Panc1 (cell line): ENCODE measurements around the gene CSNK1G1. TPM values are rescaled to one million over a fixed set of nuclear protein-coding genes. Genes with fewer than 3 reads are reported as not detected.

ENCODE experiments used
- ATAC-seq: fragments of 200-7000 bp; cut with Tn5 transposase; 2 replicates; pipeline ENCODE4 v1.9.1; 2020; ENCODE audit warnings: mild to moderate bottlenecking, moderate library complexity
- BruUV-seq: library from RNA; stranded (reverse); fragments of 400-500 nt; replicated peaks from 2 replicates; lab custom pipeline; 2021; lab: Mats Ljungman, UMichigan
- CTCF ChIA-PET: fragments of 300-600 bp; sonication (Branson Sonifier 250); formaldehyde crosslinking; loops from one replicate; lab custom pipeline; 2022; ENCODE audit warnings: antibody characterized with exemption; lab: Charles Lee
- POLR2A ChIA-PET: fragments of 300-600 bp; sonication (Branson Sonifier 250); formaldehyde crosslinking; loops from one replicate; lab custom pipeline; 2022; ENCODE audit warnings: antibody characterized with exemption; lab: Charles Lee
- DNase-seq: peaks from one replicate; pipeline ENCODE4 v3.0.0-alpha.2; 2010; ENCODE audit warnings: low read depth, low spot score
- H3K27ac ChIP-seq: 2 replicates; pipeline ENCODE4 v1.5.1; 2011; ENCODE audit warnings: mild to moderate bottlenecking, low read length, inconsistent platforms
- H3K27me3 ChIP-seq: fragments of 200-500 bp; sonication (Bioruptor generic); 2 replicates; pipeline ENCODE4 v1.6.0; 2014; ENCODE audit warnings: low read length, inconsistent platforms; ENCODE audit not compliant: control insufficient read depth, insufficient read depth
- H3K36me3 ChIP-seq: fragments of 200-500 bp; sonication (Bioruptor generic); 2 replicates; pipeline ENCODE4 v1.5.1; 2014; ENCODE audit warnings: inconsistent platforms, mild to moderate bottlenecking, low read length, moderate library complexity; ENCODE audit not compliant: control insufficient read depth, insufficient read depth
- H3K4me1 ChIP-seq: 2 replicates; pipeline ENCODE4 v1.5.1; 2011; ENCODE audit warnings: inconsistent platforms, mild to moderate bottlenecking, low read length, moderate library complexity; ENCODE audit not compliant: control insufficient read depth, insufficient read depth
- H3K4me3 ChIP-seq, 2 experiments: 2 replicates each; pipeline ENCODE4 v1.5.1; 2011 to 2012; ENCODE audit warnings: low read depth in 2 of 2, low read length in 2 of 2, mild to moderate bottlenecking in 2 of 2, inconsistent platforms in 1 of 2, moderate library complexity in 1 of 2
- H3K9me3 ChIP-seq: fragments of 200-500 bp; sonication (Bioruptor generic); 2 replicates; pipeline ENCODE4 v1.5.1; 2014; ENCODE audit warnings: low read depth, mild to moderate bottlenecking, inconsistent platforms, low read length, moderate library complexity; ENCODE audit not compliant: control insufficient read depth, insufficient read depth
- POLR2AphosphoS5 ChIP-seq: IDR thresholded peaks from 2 replicates; pipeline ENCODE4 v1.6.1; 2012; ENCODE audit warnings: mild to moderate bottlenecking, low read depth, low read length, moderate library complexity
- SIN3A ChIP-seq: IDR thresholded peaks from 2 replicates; pipeline ENCODE4 v1.6.1; 2012; ENCODE audit warnings: low read depth, mild to moderate bottlenecking, low read length, moderate library complexity, borderline replicate concordance; ENCODE audit not compliant: insufficient read depth
- TCF7L2 ChIP-seq: IDR thresholded peaks from 2 replicates; pipeline ENCODE4 v1.6.1; 2011; ENCODE audit warnings: mild to moderate bottlenecking, low read depth, low read length, inconsistent platforms
- in situ Hi-C: cut with HindIII; loops from 2 replicates; pipeline ENCODE4 v1.10.0; 2016; ENCODE audit warnings: low sequenced_read_pairs, low pct_unique_long_range_greater_than_20kb
- intact Hi-C: fragments of 100-400 bp; cut with micrococcal nuclease; formaldehyde crosslinking; loops from one replicate; pipeline ENCODE4 v1.10.0; 2022; ENCODE audit not compliant: unreplicated experiment
- total RNA-seq: library from RNA; stranded (reverse); gene quantifications from one replicate; pipeline ENCODE4 v1.2.1, GENCODE V29; 2021; ENCODE audit not compliant: unreplicated experiment
- TF ChIP-seq, protein P1 (sequence below): fragments of 450-650 bp; IDR thresholded peaks from 2 replicates; pipeline ENCODE4 v1.5.1; 2017; ENCODE audit warnings: mild to moderate bottlenecking
- TF ChIP-seq, protein P2 (sequence below), 2 experiments: IDR thresholded peaks; 2 replicates each; pipeline ENCODE4 v1.6.1; 2011 to 2012; ENCODE audit warnings: low read depth in 2 of 2, control low read depth in 1 of 2, low read length in 1 of 2, mild to moderate bottlenecking in 1 of 2, moderate library complexity in 1 of 2; ENCODE audit not compliant: insufficient read depth in 1 of 2

Gene CSNK1G1
- total RNA-seq, 1 experiment from 2014 or later, result 22.8 TPM

- ChIA-PET CTCF (no interaction called here), POLR2A (no interaction called here)
- Histone ChIP-seq H3K9me3 (no peaks in the 10 kb centered on the region), H3K4me1 (no peaks in the 10 kb centered on the region), H3K4me3 (no peak overlapping the region), H3K27me3 (no peaks in the 10 kb centered on the region), H3K36me3 (peaks cover 5% of the 10 kb centered on the region; the same call in 1 of the 2 replicates), H3K27ac (no peak overlapping the region)
- DNase-seq (no peak), ATAC-seq (no peak)
- intact Hi-C loops, result no loop called here
- BruUV-seq, result no TSS peak
- TF ChIP-seq, protein P1, sequence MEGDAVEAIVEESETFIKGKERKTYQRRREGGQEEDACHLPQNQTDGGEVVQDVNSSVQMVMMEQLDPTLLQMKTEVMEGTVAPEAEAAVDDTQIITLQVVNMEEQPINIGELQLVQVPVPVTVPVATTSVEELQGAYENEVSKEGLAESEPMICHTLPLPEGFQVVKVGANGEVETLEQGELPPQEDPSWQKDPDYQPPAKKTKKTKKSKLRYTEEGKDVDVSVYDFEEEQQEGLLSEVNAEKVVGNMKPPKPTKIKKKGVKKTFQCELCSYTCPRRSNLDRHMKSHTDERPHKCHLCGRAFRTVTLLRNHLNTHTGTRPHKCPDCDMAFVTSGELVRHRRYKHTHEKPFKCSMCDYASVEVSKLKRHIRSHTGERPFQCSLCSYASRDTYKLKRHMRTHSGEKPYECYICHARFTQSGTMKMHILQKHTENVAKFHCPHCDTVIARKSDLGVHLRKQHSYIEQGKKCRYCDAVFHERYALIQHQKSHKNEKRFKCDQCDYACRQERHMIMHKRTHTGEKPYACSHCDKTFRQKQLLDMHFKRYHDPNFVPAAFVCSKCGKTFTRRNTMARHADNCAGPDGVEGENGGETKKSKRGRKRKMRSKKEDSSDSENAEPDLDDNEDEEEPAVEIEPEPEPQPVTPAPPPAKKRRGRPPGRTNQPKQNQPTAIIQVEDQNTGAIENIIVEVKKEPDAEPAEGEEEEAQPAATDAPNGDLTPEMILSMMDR, result no peak
- TF ChIP-seq POLR2AphosphoS5 (no peak), SIN3A (no peak), TCF7L2 (no peak)
- TF ChIP-seq, protein P2, sequence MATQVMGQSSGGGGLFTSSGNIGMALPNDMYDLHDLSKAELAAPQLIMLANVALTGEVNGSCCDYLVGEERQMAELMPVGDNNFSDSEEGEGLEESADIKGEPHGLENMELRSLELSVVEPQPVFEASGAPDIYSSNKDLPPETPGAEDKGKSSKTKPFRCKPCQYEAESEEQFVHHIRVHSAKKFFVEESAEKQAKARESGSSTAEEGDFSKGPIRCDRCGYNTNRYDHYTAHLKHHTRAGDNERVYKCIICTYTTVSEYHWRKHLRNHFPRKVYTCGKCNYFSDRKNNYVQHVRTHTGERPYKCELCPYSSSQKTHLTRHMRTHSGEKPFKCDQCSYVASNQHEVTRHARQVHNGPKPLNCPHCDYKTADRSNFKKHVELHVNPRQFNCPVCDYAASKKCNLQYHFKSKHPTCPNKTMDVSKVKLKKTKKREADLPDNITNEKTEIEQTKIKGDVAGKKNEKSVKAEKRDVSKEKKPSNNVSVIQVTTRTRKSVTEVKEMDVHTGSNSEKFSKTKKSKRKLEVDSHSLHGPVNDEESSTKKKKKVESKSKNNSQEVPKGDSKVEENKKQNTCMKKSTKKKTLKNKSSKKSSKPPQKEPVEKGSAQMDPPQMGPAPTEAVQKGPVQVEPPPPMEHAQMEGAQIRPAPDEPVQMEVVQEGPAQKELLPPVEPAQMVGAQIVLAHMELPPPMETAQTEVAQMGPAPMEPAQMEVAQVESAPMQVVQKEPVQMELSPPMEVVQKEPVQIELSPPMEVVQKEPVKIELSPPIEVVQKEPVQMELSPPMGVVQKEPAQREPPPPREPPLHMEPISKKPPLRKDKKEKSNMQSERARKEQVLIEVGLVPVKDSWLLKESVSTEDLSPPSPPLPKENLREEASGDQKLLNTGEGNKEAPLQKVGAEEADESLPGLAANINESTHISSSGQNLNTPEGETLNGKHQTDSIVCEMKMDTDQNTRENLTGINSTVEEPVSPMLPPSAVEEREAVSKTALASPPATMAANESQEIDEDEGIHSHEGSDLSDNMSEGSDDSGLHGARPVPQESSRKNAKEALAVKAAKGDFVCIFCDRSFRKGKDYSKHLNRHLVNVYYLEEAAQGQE (IDR thresholded peaks at IDR 0.05; ENCODE audit: insufficient read depth in 1 of 2, low read depth in 2 of 2, low read length in 1 of 2), result no peak
- in situ Hi-C loops, result no loop called here
These were observed 207.8 kb downstream of the CSNK1G1 start for GRCh38 chr15:64148168-64148567.

- no peaks in the 10 kb centered on the region for H3K9me3 ChIP-seq
- intact Hi-C loops, result no loop called here
- H3K4me1 ChIP-seq, result no peaks in the 10 kb centered on the region
- H3K27me3 ChIP-seq, result no peaks in the 10 kb centered on the region
- DNase-seq, result no peak
- in situ Hi-C loops, result no loop called here
- TF ChIP-seq, protein P1, result no peak
- TF ChIP-seq SIN3A (no peak), TCF7L2 (no peak), POLR2AphosphoS5 (no peak)
- TF ChIP-seq, protein P2 (IDR thresholded peaks at IDR 0.05; ENCODE audit: insufficient read depth in 1 of 2, low read depth in 2 of 2, low read length in 1 of 2), result no peak
- peaks cover 5% of the 10 kb centered on the region; the same call in 1 of the 2 replicates for H3K36me3 ChIP-seq
- no peak overlapping the region for H3K27ac ChIP-seq
- H3K4me3 ChIP-seq, result no peak overlapping the region
- ATAC-seq, result no peak
- no TSS peak for BruUV-seq
- POLR2A ChIA-PET, result interaction anchor here (0.6 kb wide), 1 partner anchor 600 kb away, joined by 17 read pairs; no protein-coding TSS in a partner anchor
- CTCF ChIA-PET, result no interaction called here
These were observed 208.9 kb downstream of the CSNK1G1 start for GRCh38 chr15:64146885-64147681.
